ENCODE results near the gene FREM1. TPM values are rescaled to one million over a fixed set of nuclear protein-coding genes. Genes with fewer than 3 reads are reported as not detected.

FREM1 gene
- polyA plus RNA-seq, 1 donor from 2014 or later: 2.3 TPM

DNA sequence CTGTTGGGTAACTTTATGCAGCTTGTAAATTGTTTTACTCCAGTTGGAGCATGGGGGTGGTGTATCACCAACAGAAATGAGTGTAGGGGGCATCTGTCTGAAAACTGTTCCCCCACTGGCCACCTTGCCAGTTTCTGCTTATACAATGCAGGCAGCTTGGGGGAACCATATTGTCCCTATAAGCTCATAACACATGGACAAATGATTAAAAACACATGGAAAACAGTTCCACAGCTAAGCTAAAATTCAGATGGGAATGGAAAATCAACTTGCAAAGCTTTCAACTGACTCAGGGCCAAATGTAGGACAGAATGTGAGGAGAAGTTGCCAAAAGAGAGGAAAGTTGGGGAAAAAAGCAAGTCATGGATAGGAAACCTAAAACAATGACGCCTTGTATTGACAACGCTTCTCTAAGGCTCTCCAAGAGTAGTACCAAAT is 179.7 kb downstream of the FREM1 start:
- no peak overlapping the region for H3K4me2 ChIP-seq (ENCODE audit: low read length)
- no peaks in the 10 kb centered on the region for H3F3A ChIP-seq (ENCODE audit: insufficient read depth, low read length, poor library complexity, severe bottlenecking)
- no peaks in the 10 kb centered on the region for H3K36me3 ChIP-seq (ENCODE audit: insufficient read depth, low read length)
- H3K9me2 ChIP-seq (ENCODE audit: insufficient read depth, low read length): no peaks in the 10 kb centered on the region
- no peaks in the 10 kb centered on the region for H3K9me3 ChIP-seq (ENCODE audit: low read length)
- no peak overlapping the region for H3K9ac ChIP-seq (ENCODE audit: low read length)
- H4K20me1 ChIP-seq (ENCODE audit: insufficient read depth): no peaks in the 10 kb centered on the region
- H3K27me3 ChIP-seq (ENCODE audit: insufficient read depth, low read depth, low read length): no peaks in the 10 kb centered on the region
- no peak for TF ChIP-seq TAF1 (IDR thresholded peaks at IDR 0.05; ENCODE audit: low read depth)
- no peak for TF ChIP-seq EZH2 (IDR thresholded peaks at IDR 0.05; ENCODE audit: borderline replicate concordance, insufficient read depth, low read length, poor library complexity, severe bottlenecking)
- TF ChIP-seq, protein P1, sequence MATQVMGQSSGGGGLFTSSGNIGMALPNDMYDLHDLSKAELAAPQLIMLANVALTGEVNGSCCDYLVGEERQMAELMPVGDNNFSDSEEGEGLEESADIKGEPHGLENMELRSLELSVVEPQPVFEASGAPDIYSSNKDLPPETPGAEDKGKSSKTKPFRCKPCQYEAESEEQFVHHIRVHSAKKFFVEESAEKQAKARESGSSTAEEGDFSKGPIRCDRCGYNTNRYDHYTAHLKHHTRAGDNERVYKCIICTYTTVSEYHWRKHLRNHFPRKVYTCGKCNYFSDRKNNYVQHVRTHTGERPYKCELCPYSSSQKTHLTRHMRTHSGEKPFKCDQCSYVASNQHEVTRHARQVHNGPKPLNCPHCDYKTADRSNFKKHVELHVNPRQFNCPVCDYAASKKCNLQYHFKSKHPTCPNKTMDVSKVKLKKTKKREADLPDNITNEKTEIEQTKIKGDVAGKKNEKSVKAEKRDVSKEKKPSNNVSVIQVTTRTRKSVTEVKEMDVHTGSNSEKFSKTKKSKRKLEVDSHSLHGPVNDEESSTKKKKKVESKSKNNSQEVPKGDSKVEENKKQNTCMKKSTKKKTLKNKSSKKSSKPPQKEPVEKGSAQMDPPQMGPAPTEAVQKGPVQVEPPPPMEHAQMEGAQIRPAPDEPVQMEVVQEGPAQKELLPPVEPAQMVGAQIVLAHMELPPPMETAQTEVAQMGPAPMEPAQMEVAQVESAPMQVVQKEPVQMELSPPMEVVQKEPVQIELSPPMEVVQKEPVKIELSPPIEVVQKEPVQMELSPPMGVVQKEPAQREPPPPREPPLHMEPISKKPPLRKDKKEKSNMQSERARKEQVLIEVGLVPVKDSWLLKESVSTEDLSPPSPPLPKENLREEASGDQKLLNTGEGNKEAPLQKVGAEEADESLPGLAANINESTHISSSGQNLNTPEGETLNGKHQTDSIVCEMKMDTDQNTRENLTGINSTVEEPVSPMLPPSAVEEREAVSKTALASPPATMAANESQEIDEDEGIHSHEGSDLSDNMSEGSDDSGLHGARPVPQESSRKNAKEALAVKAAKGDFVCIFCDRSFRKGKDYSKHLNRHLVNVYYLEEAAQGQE (IDR thresholded peaks at IDR 0.05; ENCODE audit: borderline replicate concordance): no peak
- no peak overlapping the region for H3K27ac ChIP-seq (ENCODE audit: low read length)
- no peak overlapping the region for H2AFZ ChIP-seq (ENCODE audit: low read depth, low read length)
- no peaks in the 10 kb centered on the region for H3K79me2 ChIP-seq (replicated peaks; ENCODE audit: insufficient read depth, low read length)
- no peak overlapping the region for H3K4me3 ChIP-seq (ENCODE audit: low read length)

- no peaks in the 10 kb centered on the region for H4K20me1 ChIP-seq (ENCODE audit: insufficient read depth)
- no peak overlapping the region for H3K27ac ChIP-seq (ENCODE audit: low read length)
- no peaks in the 10 kb centered on the region for H3K36me3 ChIP-seq (ENCODE audit: insufficient read depth, low read length)
- no peaks in the 10 kb centered on the region for H3K9me3 ChIP-seq (ENCODE audit: low read length)
- no peaks in the 10 kb centered on the region for H3K9me2 ChIP-seq (ENCODE audit: insufficient read depth, low read length)
- no peaks in the 10 kb centered on the region for H3F3A ChIP-seq (ENCODE audit: insufficient read depth, low read length, poor library complexity, severe bottlenecking)
- H3K79me2 ChIP-seq (replicated peaks; ENCODE audit: insufficient read depth, low read length): no peaks in the 10 kb centered on the region
- H3K27me3 ChIP-seq (ENCODE audit: insufficient read depth, low read depth, low read length): peaks cover 22% of the 10 kb centered on the region
- no peak overlapping the region for H3K4me3 ChIP-seq (ENCODE audit: low read length)
- no peak overlapping the region for H3K9ac ChIP-seq (ENCODE audit: low read length)
- H2AFZ ChIP-seq (ENCODE audit: low read depth, low read length): no peak overlapping the region
- TF ChIP-seq, protein P2, sequence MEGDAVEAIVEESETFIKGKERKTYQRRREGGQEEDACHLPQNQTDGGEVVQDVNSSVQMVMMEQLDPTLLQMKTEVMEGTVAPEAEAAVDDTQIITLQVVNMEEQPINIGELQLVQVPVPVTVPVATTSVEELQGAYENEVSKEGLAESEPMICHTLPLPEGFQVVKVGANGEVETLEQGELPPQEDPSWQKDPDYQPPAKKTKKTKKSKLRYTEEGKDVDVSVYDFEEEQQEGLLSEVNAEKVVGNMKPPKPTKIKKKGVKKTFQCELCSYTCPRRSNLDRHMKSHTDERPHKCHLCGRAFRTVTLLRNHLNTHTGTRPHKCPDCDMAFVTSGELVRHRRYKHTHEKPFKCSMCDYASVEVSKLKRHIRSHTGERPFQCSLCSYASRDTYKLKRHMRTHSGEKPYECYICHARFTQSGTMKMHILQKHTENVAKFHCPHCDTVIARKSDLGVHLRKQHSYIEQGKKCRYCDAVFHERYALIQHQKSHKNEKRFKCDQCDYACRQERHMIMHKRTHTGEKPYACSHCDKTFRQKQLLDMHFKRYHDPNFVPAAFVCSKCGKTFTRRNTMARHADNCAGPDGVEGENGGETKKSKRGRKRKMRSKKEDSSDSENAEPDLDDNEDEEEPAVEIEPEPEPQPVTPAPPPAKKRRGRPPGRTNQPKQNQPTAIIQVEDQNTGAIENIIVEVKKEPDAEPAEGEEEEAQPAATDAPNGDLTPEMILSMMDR (IDR thresholded peaks at IDR 0.05; ENCODE audit: poor library complexity, severe bottlenecking): no peak
- no peak for TF ChIP-seq TAF1 (IDR thresholded peaks at IDR 0.05; ENCODE audit: low read depth)
- TF ChIP-seq, protein P1 (IDR thresholded peaks at IDR 0.05; ENCODE audit: borderline replicate concordance): peak; percentile 48
- H3K4me2 ChIP-seq (ENCODE audit: low read length): no peak overlapping the region
These were observed 186.9 kb downstream of the FREM1 start for GRCh38 chr9:14723301-14723700.

Data from neural cell (in vitro differentiated cells).